ENCODE data around the gene CRTC3. TPM values are rescaled to one million over a fixed set of nuclear protein-coding genes. Genes with fewer than 3 reads are reported as not detected.

Gene CRTC3
- total and polyA plus RNA-seq, 2 of the 4 experiments (the other 2 are of a cell fraction), result 4.7 to 14.8 TPM

GRCh38 chr15:90552162-90552928 is 22.6 kb downstream of the CRTC3 start:
- Histone ChIP-seq H3K4ac (ENCODE audit: low read depth, low read length) (peak overlapping the region; percentile 87), H3K23ac (ENCODE audit: low read depth, low read length) (peak overlapping the region; percentile 64; the same call in 1 of the 2 replicates), H3K9me1 (ENCODE audit: insufficient read depth, low read length) (peaks cover 17% of the 10 kb centered on the region), H3K36me3 (ENCODE audit: control insufficient read depth, insufficient read depth, low read length) (peaks cover 16% of the 10 kb centered on the region), H2AFZ (replicated peaks; ENCODE audit: low read length, poor library complexity) (peak overlapping the region; percentile 6), H3K9ac (ENCODE audit: low read depth, low read length) (peak overlapping the region; percentile 57), H4K5ac (ENCODE audit: low read depth, low read length) (peak overlapping the region; percentile 42), H3K18ac (ENCODE audit: low read depth, low read length) (peak overlapping the region; percentile 92), H4K8ac (ENCODE audit: low read depth in 2 of 2, low read length in 2 of 2) (peak overlapping the region; percentile 71 to 87), H3K4me2 (ENCODE audit: low read depth, low read length) (peak overlapping the region; percentile 48), H2AK5ac (ENCODE audit: low read depth, low read length) (peak overlapping the region; percentile 89), H2BK120ac (ENCODE audit: low read depth, low read length) (peak overlapping the region; percentile 90), H2BK15ac (ENCODE audit: low read depth, low read length) (peak overlapping the region; percentile 75; the same call in 2 of the 3 replicates), H3K9me3 (ENCODE audit: control insufficient read depth, insufficient read depth, low read length) (no peaks in the 10 kb centered on the region), H4K20me1 (ENCODE audit: insufficient read depth, low read length) (0 out of 2 replicates have a peak, but pooled peaks cover 4% of the 10 kb centered on the region), H3K27me3 (ENCODE audit: control insufficient read depth, insufficient read depth, low read length) (no peaks in the 10 kb centered on the region), H3K14ac (replicated peaks; ENCODE audit: low read depth, low read length) (peak overlapping the region; percentile 62), H4K91ac (ENCODE audit: insufficient read depth, low read depth, low read length) (peak overlapping the region; percentile 65), H3K4me3 (ENCODE audit: insufficient read depth, low read depth, low read length) (no peak overlapping the region), H3K56ac (ENCODE audit: extremely low read depth, insufficient read depth, low read length) (peak overlapping the region; percentile 76), H2BK20ac (ENCODE audit: low read depth, low read length) (peak overlapping the region; percentile 74), H3K79me1 (ENCODE audit: low read depth in 1 of 2, low read length in 2 of 2) (peaks cover 34 to 57% of the 10 kb centered on the region in 2 experiments), H2AK9ac (replicated peaks; ENCODE audit: low read depth, low read length, poor library complexity) (peak overlapping the region; percentile 79), H3K4me1 (ENCODE audit: control insufficient read depth, insufficient read depth, low read length) (peaks cover 17% of the 10 kb centered on the region), H2BK5ac (ENCODE audit: low read depth, low read length, poor library complexity, severe bottlenecking) (peak overlapping the region; percentile 95), H3K27ac (ENCODE audit: insufficient read depth, low read length) (peak overlapping the region; percentile 93)
- 47% methylated on average over 5 of the region's 8 CpGs; no CpG with 5 or more reads in 1 of the 2 experiments for WGBS, 2 experiments (ENCODE audit: extremely low coverage in 2 of 2, insufficient read length in 1 of 2)
- DNase-seq, result peak; percentile 94
- in situ Hi-C loops (cut with MboI; ENCODE audit: low sequenced_read_pairs) (no loop called here), intact Hi-C loops (cut with micrococcal nuclease) (no loop called here), dilution Hi-C loops (cut with HindIII; ENCODE audit: low sequenced_read_pairs, unreplicated experiment) (no loop called here)
- CTCF ChIA-PET, result no interaction called here
- POLR2A ChIA-PET (ENCODE audit: unreplicated experiment), result interaction anchor here (0.5 kb wide), 1 partner anchor 427 kb away, joined by 3 read pairs; no protein-coding TSS in a partner anchor
- peak; percentile 84 for ATAC-seq (ENCODE audit: low read depth)
- no TSS peak for BruUV-seq (replicated peaks)
- TF ChIP-seq MXI1 (IDR thresholded peaks at IDR 0.05; ENCODE audit: borderline replicate concordance, low read depth, low read length), result no peak
- peak; percentile 58 for TF ChIP-seq FOS (IDR thresholded peaks at IDR 0.05; ENCODE audit: low read depth, low read length)
- TF ChIP-seq CHD1 (IDR thresholded peaks at IDR 0.05; ENCODE audit: low read depth, low read length), result no peak
- TF ChIP-seq ELK1 (IDR thresholded peaks at IDR 0.05; ENCODE audit: borderline replicate concordance, low read depth, low read length), result no peak
- TF ChIP-seq CEBPB (IDR thresholded peaks at IDR 0.05; ENCODE audit: low read depth, low read length), result peak; percentile 51
- TF ChIP-seq MAZ (IDR thresholded peaks at IDR 0.05; ENCODE audit: borderline replicate concordance, low read depth, low read length), result 0 out of 2 replicates have a peak, but pooled peaks have one; percentile 8
- TF ChIP-seq USF2 (IDR thresholded peaks at IDR 0.05; ENCODE audit: low read depth, low read length), result no peak
- no peak; the same call in 1 of the 2 replicates for TF ChIP-seq POLR2A (IDR thresholded peaks at IDR 0.05; ENCODE audit: low read depth, low read length)
- no peak for TF ChIP-seq MAFK (IDR thresholded peaks at IDR 0.05; ENCODE audit: low read depth, low read length)
- no peak for TF ChIP-seq NFE2L2 (IDR thresholded peaks at IDR 0.05; ENCODE audit: low read depth, low read length)
- TF ChIP-seq RCOR1 (IDR thresholded peaks at IDR 0.05; ENCODE audit: insufficient replicate concordance, low read length), result peak; percentile 70
- no peak for TF ChIP-seq RAD21 (IDR thresholded peaks at IDR 0.05; ENCODE audit: low read length)
- TF ChIP-seq RFX5 (IDR thresholded peaks at IDR 0.05; ENCODE audit: low read depth, low read length), result no peak
- TF ChIP-seq CTCF (conservative IDR thresholded peaks at IDR 0.05; ENCODE audit: low read depth, low read length), result no peak
